COLO668 (cell line): ENCODE results near the gene CYTH4.
A peak's percentile ranks its signal among the peaks of the same experiment; 100 is the strongest.
"Not testable (repeated sequence)": the region's sequence is repeated elsewhere in the genome, so short reads cannot be mapped to it uniquely, and the experiment has no call there.

Experiments used
- DNase-seq: peaks from one replicate; lab custom pipeline; 2025; ENCODE audit not compliant: unreplicated experiment; lab: John Stamatoyannopoulos, UW

Gene CYTH4

GRCh38 chr22:37282385-37282677 is at the start of gene CYTH4:
CYTH4 (plus strand) TSS chr22:37282508; CDS start chr22:37282570, 62 bp downstream.
- DNase-seq: peak; percentile 2

GRCh38 chr22:37233371-37233750 is 48.9 kb upstream of the CYTH4 start:
- DNase-seq: not testable (repeated sequence)

- no peak for DNase-seq
These were observed 48.3 kb upstream of the CYTH4 start for GRCh38 chr22:37233751-37234631.

GRCh38 chr22:37234736-37235711 is 47.3 kb upstream of the CYTH4 start:
- DNase-seq: no peak

GRCh38 chr22:37235897-37236607 is 46.3 kb upstream of the CYTH4 start:
- no peak for DNase-seq

GRCh38 chr22:37237371-37238268 is 44.7 kb upstream of the CYTH4 start:
- DNase-seq: no peak

- DNase-seq: no peak
These were observed 42.7 kb upstream of the CYTH4 start for GRCh38 chr22:37239336-37240239.

GRCh38 chr22:37240240-37240940 is 41.9 kb upstream of the CYTH4 start:
- no peak for DNase-seq

- no peak for DNase-seq
These were observed 41.4 kb upstream of the CYTH4 start for GRCh38 chr22:37240941-37241320.

GRCh38 chr22:37241351-37242142 is 40.8 kb upstream of the CYTH4 start:
- no peak for DNase-seq

GRCh38 chr22:37242395-37242918 is 39.9 kb upstream of the CYTH4 start:
- DNase-seq: no peak

GRCh38 chr22:37243402-37244113 is 38.8 kb upstream of the CYTH4 start:
- no peak for DNase-seq

- DNase-seq: no peak
These were observed 38.0 kb upstream of the CYTH4 start, which contains the start of gene RAC2 for GRCh38 chr22:37244114-37244921. RAC2 (minus strand) TSS chr22:37244269; CDS start chr22:37244148, 121 bp downstream.

- DNase-seq: no peak
These were observed 37.2 kb upstream of the CYTH4 start for GRCh38 chr22:37244922-37245722.

GRCh38 chr22:37245740-37246139 is 36.6 kb upstream of the CYTH4 start:
- DNase-seq: no peak
